ENCODE data around the gene PRR20G. TPM values are rescaled to one million over a fixed set of nuclear protein-coding genes. Genes with fewer than 3 reads are reported as not detected.

PRR20G gene
- total and polyA plus RNA-seq, 2 experiments from 2014 or later, result 0.39 TPM; not detected in 1

DNA sequence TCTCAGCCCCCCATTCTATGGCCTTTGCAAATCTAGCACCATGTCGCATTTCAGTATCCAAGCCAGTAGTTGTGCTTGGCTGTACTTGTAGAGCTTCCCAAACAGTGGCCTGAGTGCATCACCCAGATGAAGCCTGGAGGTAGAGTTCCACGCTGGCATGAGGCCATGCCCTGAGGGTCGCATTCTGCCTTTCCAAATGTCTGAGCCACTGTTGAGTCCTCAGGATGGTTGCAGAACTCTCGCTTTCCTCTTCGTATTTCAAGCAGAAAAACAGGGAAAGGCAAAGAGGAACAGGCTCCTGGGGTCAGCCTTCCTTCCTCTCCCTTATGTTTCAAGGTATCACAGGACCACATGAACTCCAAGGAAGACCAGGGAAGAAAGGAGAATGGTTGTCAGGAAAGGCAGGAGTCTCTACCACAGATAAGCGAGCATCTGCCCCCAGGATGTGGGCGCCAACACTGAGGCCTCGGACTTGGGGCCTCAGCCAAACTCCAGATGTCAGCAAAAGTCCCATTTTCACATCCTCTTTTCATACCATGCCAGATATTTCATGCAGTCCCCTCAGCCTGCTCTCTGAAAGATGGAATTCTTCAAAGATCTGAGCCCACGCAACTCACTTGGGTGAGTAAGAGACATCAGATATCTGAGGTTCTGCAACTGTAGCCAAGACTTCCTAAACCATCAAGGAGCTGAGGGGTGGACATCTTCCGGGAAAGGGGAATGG is 19.4 kb upstream of the PRR20G start:
- Histone ChIP-seq H3K36me3 (ENCODE audit: insufficient read depth) (no peaks in the 10 kb centered on the region), H3F3A (replicated peaks; ENCODE audit: low read depth) (no peaks in the 10 kb centered on the region), H3K4me3 (no peak overlapping the region), H3K4me1 (ENCODE audit: insufficient read depth) (no peaks in the 10 kb centered on the region), H3K9me2 (ENCODE audit: insufficient read depth) (no peaks in the 10 kb centered on the region), H2AFZ (no peak overlapping the region), H4K20me1 (replicated peaks; ENCODE audit: insufficient read depth) (no peaks in the 10 kb centered on the region), H3K27ac (ENCODE audit: low read depth) (no peak overlapping the region), H3K79me2 (replicated peaks; ENCODE audit: insufficient read depth) (no peaks in the 10 kb centered on the region), H3K4me2 (no peak overlapping the region), H3K27me3 (ENCODE audit: insufficient read depth) (no peaks in the 10 kb centered on the region)
- no peak for DNase-seq (ENCODE audit: low spot score)
- H3K27ac Mint-ChIP-seq, result no peak overlapping the region
- no peaks in the 10 kb centered on the region; the same call in 2 of the 3 replicates for H3K36me3 Mint-ChIP-seq (ENCODE audit: low read depth)
- H3K27me3 Mint-ChIP-seq (ENCODE audit: insufficient read depth, low read depth, poor library complexity), result peaks cover 9% of the 10 kb centered on the region
- H3K4me3 Mint-ChIP-seq, result no peak overlapping the region
- TF ChIP-seq CREB1 (CRISPR knock-in tag; IDR thresholded peaks at IDR 0.05; ENCODE audit: low read depth) (no peak), STAT1 (IDR thresholded peaks at IDR 0.05; ENCODE audit: unreplicated experiment) (no peak), ZNF331 (CRISPR knock-in tag; IDR thresholded peaks at IDR 0.05; ENCODE audit: low read depth) (no peak)
- TF ChIP-seq, protein P1, sequence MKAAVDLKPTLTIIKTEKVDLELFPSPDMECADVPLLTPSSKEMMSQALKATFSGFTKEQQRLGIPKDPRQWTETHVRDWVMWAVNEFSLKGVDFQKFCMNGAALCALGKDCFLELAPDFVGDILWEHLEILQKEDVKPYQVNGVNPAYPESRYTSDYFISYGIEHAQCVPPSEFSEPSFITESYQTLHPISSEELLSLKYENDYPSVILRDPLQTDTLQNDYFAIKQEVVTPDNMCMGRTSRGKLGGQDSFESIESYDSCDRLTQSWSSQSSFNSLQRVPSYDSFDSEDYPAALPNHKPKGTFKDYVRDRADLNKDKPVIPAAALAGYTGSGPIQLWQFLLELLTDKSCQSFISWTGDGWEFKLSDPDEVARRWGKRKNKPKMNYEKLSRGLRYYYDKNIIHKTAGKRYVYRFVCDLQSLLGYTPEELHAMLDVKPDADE (IDR thresholded peaks at IDR 0.05), result no peak
- TF ChIP-seq, protein P2, sequence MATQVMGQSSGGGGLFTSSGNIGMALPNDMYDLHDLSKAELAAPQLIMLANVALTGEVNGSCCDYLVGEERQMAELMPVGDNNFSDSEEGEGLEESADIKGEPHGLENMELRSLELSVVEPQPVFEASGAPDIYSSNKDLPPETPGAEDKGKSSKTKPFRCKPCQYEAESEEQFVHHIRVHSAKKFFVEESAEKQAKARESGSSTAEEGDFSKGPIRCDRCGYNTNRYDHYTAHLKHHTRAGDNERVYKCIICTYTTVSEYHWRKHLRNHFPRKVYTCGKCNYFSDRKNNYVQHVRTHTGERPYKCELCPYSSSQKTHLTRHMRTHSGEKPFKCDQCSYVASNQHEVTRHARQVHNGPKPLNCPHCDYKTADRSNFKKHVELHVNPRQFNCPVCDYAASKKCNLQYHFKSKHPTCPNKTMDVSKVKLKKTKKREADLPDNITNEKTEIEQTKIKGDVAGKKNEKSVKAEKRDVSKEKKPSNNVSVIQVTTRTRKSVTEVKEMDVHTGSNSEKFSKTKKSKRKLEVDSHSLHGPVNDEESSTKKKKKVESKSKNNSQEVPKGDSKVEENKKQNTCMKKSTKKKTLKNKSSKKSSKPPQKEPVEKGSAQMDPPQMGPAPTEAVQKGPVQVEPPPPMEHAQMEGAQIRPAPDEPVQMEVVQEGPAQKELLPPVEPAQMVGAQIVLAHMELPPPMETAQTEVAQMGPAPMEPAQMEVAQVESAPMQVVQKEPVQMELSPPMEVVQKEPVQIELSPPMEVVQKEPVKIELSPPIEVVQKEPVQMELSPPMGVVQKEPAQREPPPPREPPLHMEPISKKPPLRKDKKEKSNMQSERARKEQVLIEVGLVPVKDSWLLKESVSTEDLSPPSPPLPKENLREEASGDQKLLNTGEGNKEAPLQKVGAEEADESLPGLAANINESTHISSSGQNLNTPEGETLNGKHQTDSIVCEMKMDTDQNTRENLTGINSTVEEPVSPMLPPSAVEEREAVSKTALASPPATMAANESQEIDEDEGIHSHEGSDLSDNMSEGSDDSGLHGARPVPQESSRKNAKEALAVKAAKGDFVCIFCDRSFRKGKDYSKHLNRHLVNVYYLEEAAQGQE (IDR thresholded peaks at IDR 0.05; ENCODE audit: unreplicated experiment), result no peak
- no peaks in the 10 kb centered on the region; the same call in 2 of the 3 replicates for H3K4me1 Mint-ChIP-seq
- ATAC-seq, result no peak
- H3K9me3 Mint-ChIP-seq, result peaks cover 7% of the 10 kb centered on the region; the same call in 2 of the 3 replicates

DNA sequence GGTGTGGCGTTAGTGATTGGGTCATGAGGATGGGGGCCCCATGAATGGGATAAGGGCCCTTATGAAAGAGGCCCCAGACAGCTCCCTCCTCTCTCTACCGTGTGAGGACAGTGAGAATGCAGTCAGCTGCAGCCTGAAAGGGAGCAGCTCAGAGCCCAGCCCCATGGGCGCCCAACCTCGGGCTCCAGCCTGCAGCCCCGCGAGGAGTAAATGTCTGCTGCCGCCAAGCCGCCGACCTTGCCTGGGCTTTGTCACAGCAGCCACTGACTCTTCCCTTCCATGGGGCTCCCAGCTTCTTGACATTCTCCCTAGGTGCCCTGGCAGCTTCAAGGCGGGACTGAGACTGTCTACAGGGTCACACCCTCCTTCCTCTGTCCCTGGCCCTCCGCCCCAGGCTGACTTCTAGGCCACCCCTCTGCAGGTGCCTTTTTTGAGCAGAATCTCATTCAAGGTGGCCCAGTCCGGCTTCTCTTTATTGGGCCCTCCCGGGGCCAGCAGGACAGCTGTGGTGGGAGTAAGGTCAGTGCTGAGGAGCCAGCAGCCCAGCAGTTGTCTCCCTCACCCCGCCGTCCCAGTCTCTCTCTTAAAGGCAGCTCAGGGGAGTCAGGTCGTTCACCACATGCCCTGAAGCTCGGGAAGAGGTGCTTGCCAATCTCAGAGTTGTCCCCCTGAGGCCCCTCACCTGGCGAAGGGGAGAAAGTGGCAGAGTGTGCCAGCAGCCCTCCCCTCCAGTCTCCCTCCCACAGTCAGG is 18.7 kb upstream of the PRR20G start:
- H3K4me2 ChIP-seq, result no peak overlapping the region
- no peaks in the 10 kb centered on the region for H3K79me2 ChIP-seq (replicated peaks; ENCODE audit: insufficient read depth)
- H3K9me2 ChIP-seq (ENCODE audit: insufficient read depth), result no peaks in the 10 kb centered on the region
- Mint-ChIP-seq H3K9me3 (peaks cover 7% of the 10 kb centered on the region; the same call in 2 of the 3 replicates), H3K36me3 (ENCODE audit: low read depth) (no peaks in the 10 kb centered on the region; the same call in 2 of the 3 replicates), H3K27me3 (ENCODE audit: insufficient read depth, low read depth, poor library complexity) (peaks cover 9% of the 10 kb centered on the region), H3K4me1 (no peaks in the 10 kb centered on the region; the same call in 2 of the 3 replicates), H3K27ac (no peak overlapping the region), H3K4me3 (no peak overlapping the region)
- no peaks in the 10 kb centered on the region for H3K36me3 ChIP-seq (ENCODE audit: insufficient read depth)
- H4K20me1 ChIP-seq (replicated peaks; ENCODE audit: insufficient read depth), result no peaks in the 10 kb centered on the region
- H3K4me1 ChIP-seq (ENCODE audit: insufficient read depth), result no peaks in the 10 kb centered on the region
- no peak overlapping the region for H2AFZ ChIP-seq
- DNase-seq (ENCODE audit: low spot score), result no peak
- H3K27ac ChIP-seq (ENCODE audit: low read depth), result no peak overlapping the region
- no peaks in the 10 kb centered on the region for H3K27me3 ChIP-seq (ENCODE audit: insufficient read depth)
- H3K4me3 ChIP-seq, result no peak overlapping the region
- ATAC-seq, result peak; percentile 46
- no peaks in the 10 kb centered on the region for H3F3A ChIP-seq (replicated peaks; ENCODE audit: low read depth)
- TF ChIP-seq STAT1 (IDR thresholded peaks at IDR 0.05; ENCODE audit: unreplicated experiment) (no peak), EZH2phosphoT487 (IDR thresholded peaks at IDR 0.05; ENCODE audit: unreplicated experiment) (no peak), ZNF331 (CRISPR knock-in tag; IDR thresholded peaks at IDR 0.05; ENCODE audit: low read depth) (no peak), ZNF114 (CRISPR knock-in tag; IDR thresholded peaks at IDR 0.05) (no peak), EZH2 (IDR thresholded peaks at IDR 0.05; ENCODE audit: low read depth, unreplicated experiment) (no peak), JUNB (IDR thresholded peaks at IDR 0.05; ENCODE audit: unreplicated experiment) (no peak), CREB1 (CRISPR knock-in tag; IDR thresholded peaks at IDR 0.05; ENCODE audit: low read depth) (no peak), NANOG (IDR thresholded peaks at IDR 0.05; ENCODE audit: borderline replicate concordance) (no peak), POLR2AphosphoS5 (IDR thresholded peaks at IDR 0.05; ENCODE audit: low read depth) (no peak)
- TF ChIP-seq, protein P2 (IDR thresholded peaks at IDR 0.05; ENCODE audit: unreplicated experiment), result no peak
- TF ChIP-seq, protein P3, sequence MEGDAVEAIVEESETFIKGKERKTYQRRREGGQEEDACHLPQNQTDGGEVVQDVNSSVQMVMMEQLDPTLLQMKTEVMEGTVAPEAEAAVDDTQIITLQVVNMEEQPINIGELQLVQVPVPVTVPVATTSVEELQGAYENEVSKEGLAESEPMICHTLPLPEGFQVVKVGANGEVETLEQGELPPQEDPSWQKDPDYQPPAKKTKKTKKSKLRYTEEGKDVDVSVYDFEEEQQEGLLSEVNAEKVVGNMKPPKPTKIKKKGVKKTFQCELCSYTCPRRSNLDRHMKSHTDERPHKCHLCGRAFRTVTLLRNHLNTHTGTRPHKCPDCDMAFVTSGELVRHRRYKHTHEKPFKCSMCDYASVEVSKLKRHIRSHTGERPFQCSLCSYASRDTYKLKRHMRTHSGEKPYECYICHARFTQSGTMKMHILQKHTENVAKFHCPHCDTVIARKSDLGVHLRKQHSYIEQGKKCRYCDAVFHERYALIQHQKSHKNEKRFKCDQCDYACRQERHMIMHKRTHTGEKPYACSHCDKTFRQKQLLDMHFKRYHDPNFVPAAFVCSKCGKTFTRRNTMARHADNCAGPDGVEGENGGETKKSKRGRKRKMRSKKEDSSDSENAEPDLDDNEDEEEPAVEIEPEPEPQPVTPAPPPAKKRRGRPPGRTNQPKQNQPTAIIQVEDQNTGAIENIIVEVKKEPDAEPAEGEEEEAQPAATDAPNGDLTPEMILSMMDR (conservative IDR thresholded peaks at IDR 0.05; ENCODE audit: low read depth in 2 of 2), result no peak

Measured in GM23338 (cell line).